Esophagus muscularis mucosa (tissue), 4 donors: Measurements from ENCODE around the gene KIF18B.

Source experiments
- EP300 ChIP-seq: sonication (generic); formaldehyde crosslinking; IDR thresholded peaks from one replicate; pipeline ENCODE4 v1.6.1; 2017; ENCODE audit warnings: antibody characterized with exemption
- POLR2A ChIP-seq: fragments of 450-650 bp; IDR thresholded peaks from one replicate; pipeline ENCODE4 v1.6.1; 2017; ENCODE audit warnings: antibody characterized with exemption, moderate library complexity, mild to moderate bottlenecking, low read depth
- POLR2AphosphoS5 ChIP-seq, 2 donors: sonication (generic); formaldehyde crosslinking; IDR thresholded peaks; one replicate each; pipeline ENCODE4 v1.6.1; 2017; ENCODE audit warnings: antibody characterized with exemption in 2 of 2
- TF ChIP-seq, protein P1 (sequence below), 3 experiments: fragments of 200-600 bp in 2 of 3; fragments of 450-650 bp in 1 of 3; sonication (generic) in 2 of 3; IDR thresholded peaks; one replicate each; pipeline ENCODE4 v1.5.1; 2017 to 2019; ENCODE audit warnings: antibody characterized with exemption in 3 of 3, mild to moderate bottlenecking in 2 of 3, moderate library complexity in 1 of 3

DNA sequence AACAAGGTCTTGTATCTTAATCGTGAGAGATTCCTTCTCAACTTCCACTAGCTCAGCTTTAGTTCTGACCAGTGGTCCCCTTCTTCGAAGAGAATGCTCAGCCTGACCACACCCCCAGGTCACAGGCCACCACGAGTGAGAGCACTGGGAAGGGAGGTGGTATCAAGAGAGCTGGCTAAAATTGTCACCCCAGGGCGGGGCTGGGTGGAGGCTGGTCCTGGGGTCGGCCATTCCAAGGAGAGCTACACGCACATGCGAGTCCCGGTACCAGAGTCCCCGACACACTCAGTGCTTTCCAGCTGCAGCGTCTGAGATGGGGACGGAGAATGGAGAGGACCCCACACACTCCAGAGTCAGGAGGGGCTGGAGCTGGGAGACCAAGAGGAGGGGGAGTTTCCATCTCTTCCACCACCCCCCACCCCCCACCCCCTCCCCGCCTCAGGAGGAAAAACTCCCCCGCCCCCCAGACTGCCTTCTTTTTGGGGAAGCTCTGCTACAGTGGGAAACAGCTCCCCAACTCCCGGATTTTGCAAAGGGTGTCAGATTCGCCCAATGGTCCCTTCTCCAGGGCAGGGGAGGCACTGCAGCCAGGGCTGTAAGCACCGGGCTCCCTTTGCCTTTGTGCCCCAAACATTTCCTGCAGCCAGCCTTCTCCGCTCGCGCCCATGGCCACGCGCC, 18.9 kb upstream of the KIF18B start:
- TF ChIP-seq, protein P1, sequence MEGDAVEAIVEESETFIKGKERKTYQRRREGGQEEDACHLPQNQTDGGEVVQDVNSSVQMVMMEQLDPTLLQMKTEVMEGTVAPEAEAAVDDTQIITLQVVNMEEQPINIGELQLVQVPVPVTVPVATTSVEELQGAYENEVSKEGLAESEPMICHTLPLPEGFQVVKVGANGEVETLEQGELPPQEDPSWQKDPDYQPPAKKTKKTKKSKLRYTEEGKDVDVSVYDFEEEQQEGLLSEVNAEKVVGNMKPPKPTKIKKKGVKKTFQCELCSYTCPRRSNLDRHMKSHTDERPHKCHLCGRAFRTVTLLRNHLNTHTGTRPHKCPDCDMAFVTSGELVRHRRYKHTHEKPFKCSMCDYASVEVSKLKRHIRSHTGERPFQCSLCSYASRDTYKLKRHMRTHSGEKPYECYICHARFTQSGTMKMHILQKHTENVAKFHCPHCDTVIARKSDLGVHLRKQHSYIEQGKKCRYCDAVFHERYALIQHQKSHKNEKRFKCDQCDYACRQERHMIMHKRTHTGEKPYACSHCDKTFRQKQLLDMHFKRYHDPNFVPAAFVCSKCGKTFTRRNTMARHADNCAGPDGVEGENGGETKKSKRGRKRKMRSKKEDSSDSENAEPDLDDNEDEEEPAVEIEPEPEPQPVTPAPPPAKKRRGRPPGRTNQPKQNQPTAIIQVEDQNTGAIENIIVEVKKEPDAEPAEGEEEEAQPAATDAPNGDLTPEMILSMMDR (IDR thresholded peaks at IDR 0.05) = no peak
- TF ChIP-seq POLR2A (no peak), EP300 (no peak), POLR2AphosphoS5 (IDR thresholded peaks at IDR 0.05) (no peak)
